Measurements from ENCODE around the gene NYNRIN.

Gene NYNRIN

GRCh38 chr14:24435998-24436354 lies 37.2 kb downstream of the NYNRIN start:
- H3K36me3 ChIP-seq = peaks cover 60% of the 10 kb centered on the region
- no peak for TF ChIP-seq Cebpa-rat (IDR thresholded peaks at IDR 0.05)
- peaks cover 96% of the 10 kb centered on the region for H3K4me1 ChIP-seq
- H3K9ac ChIP-seq = peak overlapping the region; percentile 88
- H3K4me3 ChIP-seq = peak overlapping the region; percentile 67
- H4K20me1 ChIP-seq = peaks cover 15% of the 10 kb centered on the region
- no peaks in the 10 kb centered on the region for H3K27me3 ChIP-seq
- peak overlapping the region; percentile 95 for H3K4me2 ChIP-seq
- H3K27ac ChIP-seq = peak overlapping the region; percentile 96
- H3K9me3 ChIP-seq = no peaks in the 10 kb centered on the region

- TF ChIP-seq Cebpa-rat (IDR thresholded peaks at IDR 0.05) = no peak
- H3K9me3 ChIP-seq = no peaks in the 10 kb centered on the region
- H3K27ac ChIP-seq = peak overlapping the region; percentile 96
- peak overlapping the region; percentile 67 for H3K4me3 ChIP-seq
- H3K9ac ChIP-seq = peak overlapping the region; percentile 88
- peaks cover 65% of the 10 kb centered on the region for H3K36me3 ChIP-seq
- H4K20me1 ChIP-seq = peaks cover 10% of the 10 kb centered on the region
- peaks cover 96% of the 10 kb centered on the region for H3K4me1 ChIP-seq
- H3K27me3 ChIP-seq = no peaks in the 10 kb centered on the region
- peak overlapping the region; percentile 95 for H3K4me2 ChIP-seq
These were observed 37.7 kb downstream of the NYNRIN start for GRCh38 chr14:24436355-24437019.

GRCh38 chr14:24437020-24437735 lies 38.4 kb downstream of the NYNRIN start:
- TF ChIP-seq Cebpa-rat (IDR thresholded peaks at IDR 0.05) = no peak
- peak overlapping the region; percentile 95 for H3K4me2 ChIP-seq
- peak overlapping the region; percentile 67 for H3K4me3 ChIP-seq

GRCh38 chr14:24437736-24438067 lies 38.9 kb downstream of the NYNRIN start:
- Histone ChIP-seq H3K9me3 (no peaks in the 10 kb centered on the region), H3K4me2 (peak overlapping the region; percentile 95), H3K4me1 (peaks cover 89% of the 10 kb centered on the region), H3K27me3 (no peaks in the 10 kb centered on the region), H3K36me3 (peaks cover 58% of the 10 kb centered on the region), H4K20me1 (no peaks in the 10 kb centered on the region; the same call in 1 of the 2 replicates), H3K9ac (peak overlapping the region; percentile 88), H3K4me3 (peak overlapping the region; percentile 67), H3K27ac (peak overlapping the region; percentile 96)
- no peak for TF ChIP-seq Cebpa-rat (IDR thresholded peaks at IDR 0.05)

More at GRCh38 chr14:24437020-24437735, 38.4 kb downstream of the NYNRIN start:
- peaks cover 95% of the 10 kb centered on the region for H3K4me1 ChIP-seq
- peaks cover 5% of the 10 kb centered on the region for H4K20me1 ChIP-seq
- no peaks in the 10 kb centered on the region for H3K27me3 ChIP-seq
- no peaks in the 10 kb centered on the region for H3K9me3 ChIP-seq
- peak overlapping the region; percentile 96 for H3K27ac ChIP-seq
- H3K9ac ChIP-seq = peak overlapping the region; percentile 88
- peaks cover 63% of the 10 kb centered on the region for H3K36me3 ChIP-seq

GRCh38 chr14:24438223-24439097 lies 39.7 kb downstream of the NYNRIN start:
- no peaks in the 10 kb centered on the region for H3K27me3 ChIP-seq
- H4K20me1 ChIP-seq = no peaks in the 10 kb centered on the region; the same call in 1 of the 2 replicates
- no peak overlapping the region for H3K4me3 ChIP-seq
- H3K27ac ChIP-seq = peak overlapping the region; percentile 96
- TF ChIP-seq Cebpa-rat (IDR thresholded peaks at IDR 0.05) = no peak
- peaks cover 84% of the 10 kb centered on the region for H3K4me1 ChIP-seq
- peaks cover 50% of the 10 kb centered on the region for H3K36me3 ChIP-seq
- peak overlapping the region; percentile 88; the same call in 1 of the 2 replicates for H3K9ac ChIP-seq
- no peaks in the 10 kb centered on the region for H3K9me3 ChIP-seq
- H3K4me2 ChIP-seq = peak overlapping the region; percentile 95

- H3K36me3 ChIP-seq = peaks cover 45% of the 10 kb centered on the region
- H3K4me3 ChIP-seq = no peak overlapping the region
- TF ChIP-seq Cebpa-rat (IDR thresholded peaks at IDR 0.05) = no peak
- H3K27me3 ChIP-seq = no peaks in the 10 kb centered on the region
- H3K9me3 ChIP-seq = peaks cover 1% of the 10 kb centered on the region; the same call in 1 of the 2 replicates
- peak overlapping the region; percentile 95 for H3K4me2 ChIP-seq
- no peaks in the 10 kb centered on the region; the same call in 1 of the 2 replicates for H4K20me1 ChIP-seq
- H3K27ac ChIP-seq = 0 out of 2 replicates have a peak overlapping the region, but pooled peaks have one; percentile 32
- H3K9ac ChIP-seq = no peak overlapping the region
- H3K4me1 ChIP-seq = peaks cover 81% of the 10 kb centered on the region
These were observed 40.5 kb downstream of the NYNRIN start for GRCh38 chr14:24439257-24439656.

- H3K27me3 ChIP-seq = no peaks in the 10 kb centered on the region
- peaks cover 81% of the 10 kb centered on the region for H3K4me1 ChIP-seq
- peak overlapping the region; percentile 95 for H3K4me2 ChIP-seq
- peak overlapping the region; percentile 91; the same call in 1 of the 2 replicates for H3K9ac ChIP-seq
- no peak overlapping the region for H3K4me3 ChIP-seq
- TF ChIP-seq Cebpa-rat (IDR thresholded peaks at IDR 0.05) = no peak
- peaks cover 9% of the 10 kb centered on the region for H3K9me3 ChIP-seq
- H3K27ac ChIP-seq = peak overlapping the region; percentile 32; the same call in 1 of the 2 replicates
- no peaks in the 10 kb centered on the region; the same call in 1 of the 2 replicates for H4K20me1 ChIP-seq
- peaks cover 40% of the 10 kb centered on the region for H3K36me3 ChIP-seq
These were observed 41.2 kb downstream of the NYNRIN start for GRCh38 chr14:24439830-24440605.

GRCh38 chr14:24440606-24441399 lies 42.0 kb downstream of the NYNRIN start:
- Histone ChIP-seq H3K4me1 (peaks cover 80% of the 10 kb centered on the region), H3K9me3 (peaks cover 17% of the 10 kb centered on the region), H3K27ac (peak overlapping the region; percentile 97; the same call in 1 of the 2 replicates), H3K9ac (peak overlapping the region; percentile 91), H3K4me3 (peak overlapping the region; percentile 79), H3K27me3 (no peaks in the 10 kb centered on the region), H3K4me2 (peak overlapping the region; percentile 95), H4K20me1 (no peaks in the 10 kb centered on the region; the same call in 1 of the 2 replicates), H3K36me3 (peaks cover 43% of the 10 kb centered on the region)
- no peak for TF ChIP-seq Cebpa-rat (IDR thresholded peaks at IDR 0.05)

Measured in BLaER1 (cell line).